Measurements from ENCODE around the gene EFCAB9.

GRCh38 chr5:172251419-172251818 lies 57.4 kb downstream of the EFCAB9 start:
- TF ChIP-seq CTCF (IDR thresholded peaks at IDR 0.05; ENCODE audit: low read length) (no peak), EZH2 (IDR thresholded peaks at IDR 0.05; ENCODE audit: borderline replicate concordance, low read length) (no peak)

Data from OCI-LY1 (cell line).